GM21737 (cell line): Measurements from ENCODE around the gene CDCP1.
"Not testable (repeated sequence)": the region's sequence is repeated elsewhere in the genome, so short reads cannot be mapped to it uniquely, and the experiment has no call there.

Experiments used
- ATAC-seq: cut with Tn5 transposase; IDR thresholded peaks from one replicate; pipeline ENCODE4 v1.9.1; 2021; ENCODE audit warnings: mild to moderate bottlenecking, moderate library complexity; ENCODE audit not compliant: unreplicated experiment

The CDCP1 gene

GRCh38 chr3:45060165-45060892, 85.8 kb downstream of the CDCP1 start:
- no peak for ATAC-seq

GRCh38 chr3:45059132-45059531, 87.0 kb downstream of the CDCP1 start:
- ATAC-seq: no peak

GRCh38 chr3:45057557-45057956, 88.6 kb downstream of the CDCP1 start:
- ATAC-seq: no peak

- no peak for ATAC-seq
Measured at GRCh38 chr3:45056608-45057301, 89.4 kb downstream of the CDCP1 start.

GRCh38 chr3:45055411-45056143, 90.6 kb downstream of the CDCP1 start:
- no peak for ATAC-seq

GRCh38 chr3:45055032-45055410, 91.2 kb downstream of the CDCP1 start:
- ATAC-seq: no peak

GRCh38 chr3:45054196-45054857, 91.9 kb downstream of the CDCP1 start:
- no peak for ATAC-seq

GRCh38 chr3:45053805-45054195, 92.4 kb downstream of the CDCP1 start:
- not testable (repeated sequence) for ATAC-seq

- ATAC-seq: no peak
Measured at GRCh38 chr3:45051685-45052084, 94.5 kb downstream of the CDCP1 start.

- ATAC-seq: no peak
Measured at GRCh38 chr3:45049807-45050206, 96.4 kb downstream of the CDCP1 start.

GRCh38 chr3:45048244-45048643, 97.9 kb downstream of the CDCP1 start:
- ATAC-seq: no peak

GRCh38 chr3:45043728-45044299, 102.4 kb downstream of the CDCP1 start:
- ATAC-seq: no peak

GRCh38 chr3:45042162-45042561, 104.0 kb downstream of the CDCP1 start:
- no peak for ATAC-seq

GRCh38 chr3:45041666-45042065, 104.5 kb downstream of the CDCP1 start:
- ATAC-seq: no peak

GRCh38 chr3:45037720-45038455, 108.3 kb downstream of the CDCP1 start:
- ATAC-seq: peak; percentile 60

- no peak for ATAC-seq
Measured at GRCh38 chr3:45035441-45036301, 110.5 kb downstream of the CDCP1 start.

GRCh38 chr3:45034612-45035252, 111.4 kb downstream of the CDCP1 start:
- ATAC-seq: no peak

- ATAC-seq: no peak
Measured at GRCh38 chr3:45033791-45034190, 112.4 kb downstream of the CDCP1 start.
